C4-2B (cell line): ENCODE data around the gene CLIP2.

Experiments used
- CTCF ChIP-seq: fragments of 450-650 bp; conservative IDR thresholded peaks from 2 replicates; pipeline ENCODE4 v1.5.1; 2017; ENCODE audit warnings: mild to moderate bottlenecking
- ZFX ChIP-seq: fragments of 450-650 bp; IDR thresholded peaks from 2 replicates; pipeline ENCODE4 v1.6.1; 2017

DNA sequence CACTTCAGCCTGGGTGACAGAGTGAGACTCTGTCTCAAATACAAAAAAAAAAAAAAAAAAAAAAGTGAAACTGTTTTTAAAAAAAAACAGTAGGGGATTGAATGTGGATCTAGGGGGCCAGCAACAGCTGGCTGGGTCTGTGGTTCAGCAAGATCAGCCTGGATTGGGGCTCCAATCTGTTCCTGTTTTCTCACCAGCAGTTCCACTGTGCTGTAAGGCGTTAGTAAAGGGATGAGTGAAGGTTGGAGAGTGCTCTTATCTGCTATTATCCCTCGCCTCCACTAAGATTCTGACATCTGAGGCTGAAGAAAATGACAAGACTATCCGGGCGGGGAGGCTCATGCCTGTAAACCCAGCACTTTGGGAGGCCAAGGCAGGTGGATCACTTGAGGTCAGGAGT is 122.8 kb downstream of the CLIP2 start:
- TF ChIP-seq CTCF (no peak), ZFX (no peak)
